Caco-2 (cell line): ENCODE measurements around the gene CRYGA. TPM values are rescaled to one million over a fixed set of nuclear protein-coding genes. Genes with fewer than 3 reads are reported as not detected.
"Not testable (repeated sequence)": the region's sequence is repeated elsewhere in the genome, so short reads cannot be mapped to it uniquely, and the experiment has no call there.

Source experiments
- BruUV-seq: library from RNA; stranded (reverse); fragments of 400-500 nt; replicated peaks from 2 replicates; lab custom pipeline; 2021; lab: Mats Ljungman, UMichigan
- CTCF ChIA-PET: fragments of 300-600 bp; sonication (Branson Sonifier 250); formaldehyde crosslinking; loops from one replicate; lab custom pipeline; 2022; ENCODE audit warnings: antibody characterized with exemption; lab: Charles Lee
- POLR2A ChIA-PET: fragments of 300-600 bp; sonication (Branson Sonifier 250); formaldehyde crosslinking; loops from one replicate; lab custom pipeline; 2022; ENCODE audit warnings: antibody characterized with exemption; lab: Charles Lee
- DNase-seq, 2 experiments: peaks; one replicate each; pipeline versions ENCODE4 v3.0.0 to v3.0.0-alpha.2; 2020 to 2022
- H3K27me3 ChIP-seq: replicated peaks from 2 replicates; pipeline ENCODE4 v1.6.0; 2011; ENCODE audit warnings: low read length; ENCODE audit not compliant: control insufficient read depth, insufficient read depth
- H3K36me3 ChIP-seq: 2 replicates; pipeline ENCODE4 v1.5.1; 2011; ENCODE audit warnings: low read length; ENCODE audit not compliant: control insufficient read depth, insufficient read depth
- H3K4me1 ChIP-seq: fragments of 250-450 bp; sonication (Bioruptor Pico); 2 replicates; pipeline ENCODE4 v1.5.1; 2020; ENCODE audit warnings: mild to moderate bottlenecking
- H3K4me3 ChIP-seq: 2 replicates; pipeline ENCODE4 v1.5.1; 2011; ENCODE audit warnings: low read depth, mild to moderate bottlenecking, control low read depth, low read length
- H3K9me3 ChIP-seq: fragments of 250-450 bp; sonication (Bioruptor Pico); 2 replicates; pipeline ENCODE4 v1.5.1; 2020; ENCODE audit warnings: mild to moderate bottlenecking, moderate library complexity
- H3K27ac Mint-ChIP-seq: one replicate; pipeline ENCODE4 v1.8.0; 2022; ENCODE audit warnings: mixed read lengths; ENCODE audit not compliant: unreplicated experiment
- H3K27me3 Mint-ChIP-seq: one replicate; pipeline ENCODE4 v1.8.0; 2022; ENCODE audit warnings: mixed read lengths; ENCODE audit not compliant: insufficient read depth, unreplicated experiment
- H3K36me3 Mint-ChIP-seq: one replicate; pipeline ENCODE4 v1.8.0; 2022; ENCODE audit warnings: mild to moderate bottlenecking, mixed read lengths; ENCODE audit not compliant: insufficient read depth, unreplicated experiment
- H3K4me1 Mint-ChIP-seq: one replicate; pipeline ENCODE4 v1.8.0; 2022; ENCODE audit warnings: low read depth, mixed read lengths; ENCODE audit not compliant: unreplicated experiment
- H3K4me3 Mint-ChIP-seq: one replicate; pipeline ENCODE4 v1.8.0; 2022; ENCODE audit warnings: mild to moderate bottlenecking, moderate library complexity, mixed read lengths; ENCODE audit not compliant: unreplicated experiment
- H3K9me3 Mint-ChIP-seq: one replicate; pipeline ENCODE4 v1.8.0; 2022; ENCODE audit warnings: mixed read lengths; ENCODE audit not compliant: unreplicated experiment
- CTCF ChIP-seq, 2 experiments: fragments of 200-600 bp in 1 of 2; IDR thresholded peaks; 1 replicate in 1 of 2; 2 replicates in 1 of 2; pipeline versions ENCODE4 v1.5.1 to v1.8.0; 2011 to 2022; ENCODE audit warnings: antibody characterized with exemption in 1 of 2, control low read depth in 1 of 2, inconsistent platforms in 1 of 2, low read depth in 1 of 2, low read length in 1 of 2, mild to moderate bottlenecking in 1 of 2, moderate library complexity in 1 of 2; ENCODE audit not compliant: insufficient read depth in 1 of 2, severe bottlenecking in 1 of 2, unreplicated experiment in 1 of 2
- intact Hi-C: fragments of 100-400 bp; cut with micrococcal nuclease; formaldehyde crosslinking; loops from one replicate; pipeline ENCODE4 v1.10.0; 2022; ENCODE audit not compliant: unreplicated experiment
- total RNA-seq: library from RNA; stranded (reverse); gene quantifications from 2 replicates; pipeline ENCODE4 v1.2.3, GENCODE V29; 2022

Gene CRYGA
- total RNA-seq, 1 experiment from 2014 or later, result not detected

- Mint-ChIP-seq H3K4me3 (no peak overlapping the region), H3K27me3 (no peaks in the 10 kb centered on the region), H3K9me3 (no peaks in the 10 kb centered on the region), H3K36me3 (peaks cover 15% of the 10 kb centered on the region), H3K27ac (peak overlapping the region; percentile 79), H3K4me1 (peaks cover 24% of the 10 kb centered on the region)
- Histone ChIP-seq H3K36me3 (no peaks in the 10 kb centered on the region), H3K9me3 (no peaks in the 10 kb centered on the region), H3K27me3 (no peaks in the 10 kb centered on the region), H3K4me1 (peaks cover 47% of the 10 kb centered on the region), H3K4me3 (no peak overlapping the region)
- DNase-seq, result no peak
- POLR2A ChIA-PET, result no interaction called here
- BruUV-seq, result no TSS peak
- TF ChIP-seq CTCF (IDR thresholded peaks at IDR 0.05; ENCODE audit: insufficient read depth in 1 of 2, low read depth in 1 of 2, low read length in 1 of 2, severe bottlenecking in 1 of 2, unreplicated experiment in 1 of 2), result no peak
- CTCF ChIA-PET, result no interaction called here
- intact Hi-C loops, result loop anchor here (2.0 kb wide), 1 partner anchor 24 kb away; no protein-coding TSS in a partner anchor
These were observed 44.5 kb downstream of the CRYGA start for GRCh38 chr2:208118918-208119317.

DNA sequence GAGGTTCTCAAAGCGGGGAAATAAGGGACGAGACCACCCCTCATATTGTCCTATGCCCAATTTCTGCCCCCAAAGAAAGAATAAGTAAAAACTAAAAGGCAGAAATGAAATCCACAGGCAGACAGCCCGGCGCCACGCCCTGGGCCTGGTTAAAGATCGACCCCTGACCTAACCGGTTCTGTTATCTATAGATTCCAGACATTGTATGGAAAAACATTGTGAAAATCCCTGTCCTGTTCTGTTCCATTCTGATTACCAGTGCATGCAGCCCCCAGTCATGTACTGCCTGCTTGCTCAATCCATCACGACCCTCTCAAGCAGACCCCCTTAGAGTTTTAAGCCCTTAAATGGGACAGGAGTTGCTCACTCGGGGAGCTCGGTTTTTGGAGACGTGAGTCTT, 46.0 kb downstream of the CRYGA start:
- intact Hi-C loops, result loop anchor here (2.0 kb wide), 2 partner anchors 13 to 15 kb away; no protein-coding TSS in a partner anchor
- H3K4me1 Mint-ChIP-seq, result peaks cover 36% of the 10 kb centered on the region
- peaks cover 15% of the 10 kb centered on the region for H3K36me3 Mint-ChIP-seq
- POLR2A ChIA-PET, H3K27me3 Mint-ChIP-seq, CTCF ChIA-PET, H3K9me3 Mint-ChIP-seq, H3K36me3 ChIP-seq, H3K9me3 ChIP-seq, BruUV-seq, H3K4me3 ChIP-seq, H3K27me3 ChIP-seq: not testable (repeated sequence)
- peak overlapping the region; percentile 79 for H3K27ac Mint-ChIP-seq
- H3K4me3 Mint-ChIP-seq, result peak overlapping the region; percentile 63
- peaks cover 62% of the 10 kb centered on the region for H3K4me1 ChIP-seq
- DNase-seq, result peak; percentile 56 to 78

DNA sequence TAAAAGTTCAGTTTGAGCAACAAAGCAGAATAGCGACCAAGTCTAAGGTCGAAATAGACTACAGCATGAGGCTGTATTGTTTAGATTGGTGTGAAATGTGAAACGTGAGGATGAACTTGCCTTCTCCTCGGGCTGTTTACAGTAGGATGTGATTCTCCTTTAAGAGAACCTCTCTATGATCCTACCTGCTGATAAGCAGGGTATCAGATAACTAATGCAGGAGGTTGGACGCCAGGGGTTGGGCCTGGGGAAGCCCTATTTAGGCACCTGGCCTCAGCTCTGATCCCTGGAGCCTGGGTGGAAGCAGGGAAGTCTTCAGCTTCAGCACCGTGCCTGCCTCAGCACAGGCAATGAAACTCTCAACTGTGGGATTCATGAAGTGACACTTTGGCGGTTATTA, 50.4 kb downstream of the CRYGA start:
- peaks cover 24% of the 10 kb centered on the region for H3K4me1 Mint-ChIP-seq
- DNase-seq, result peak; percentile 74 to 81
- ChIA-PET POLR2A (interaction anchor here (0.6 kb wide), 1 partner anchor 23 kb away, joined by 3 read pairs; no protein-coding TSS in a partner anchor), CTCF (interaction anchor here (0.7 kb wide), 2 partner anchors 11 to 62 kb away, joined by 3 to 6 read pairs; no protein-coding TSS in a partner anchor)
- Histone ChIP-seq H3K4me3 (no peak overlapping the region), H3K27me3 (no peaks in the 10 kb centered on the region), H3K36me3 (no peaks in the 10 kb centered on the region), H3K4me1 (peaks cover 42% of the 10 kb centered on the region), H3K9me3 (no peaks in the 10 kb centered on the region)
- no peaks in the 10 kb centered on the region for H3K27me3 Mint-ChIP-seq
- peaks cover 7% of the 10 kb centered on the region for H3K36me3 Mint-ChIP-seq
- H3K27ac Mint-ChIP-seq, result no peak overlapping the region
- peak overlapping the region; percentile 62 for H3K4me3 Mint-ChIP-seq
- intact Hi-C loops, result loop anchor here (1.0 kb wide), 1 partner anchor 142 kb away; the partner anchor contains the start of gene IDH1
- no peaks in the 10 kb centered on the region for H3K9me3 Mint-ChIP-seq
- BruUV-seq, result no TSS peak
- no peak for TF ChIP-seq CTCF (IDR thresholded peaks at IDR 0.05; ENCODE audit: insufficient read depth in 1 of 2, low read depth in 1 of 2, low read length in 1 of 2, severe bottlenecking in 1 of 2, unreplicated experiment in 1 of 2)

DNA sequence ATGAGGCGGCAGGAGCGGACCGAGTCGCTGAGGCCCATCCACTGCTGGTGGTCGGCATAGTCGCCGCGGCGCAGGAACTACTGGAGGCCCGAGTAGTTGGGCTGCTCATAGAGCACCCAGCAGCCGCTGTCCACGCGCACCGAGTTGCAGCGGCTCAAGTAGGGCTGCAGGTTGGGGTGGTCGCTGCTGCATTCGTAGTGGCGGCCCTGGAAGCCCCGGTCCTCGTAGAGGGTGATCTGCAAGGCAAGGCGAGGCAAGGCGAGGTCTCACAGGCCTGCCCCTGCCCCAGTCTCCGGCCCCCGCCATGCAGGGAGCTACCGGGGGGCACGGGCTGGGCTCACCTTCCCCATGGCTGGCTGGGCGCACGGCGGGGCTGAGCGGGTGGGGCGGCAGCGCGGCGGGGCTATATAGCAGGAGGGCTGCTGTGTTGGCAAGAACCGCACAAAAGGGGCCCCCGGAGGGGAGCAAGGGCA, 51.1 kb downstream of the CRYGA start:
- H3K4me3 Mint-ChIP-seq, BruUV-seq, H3K27ac Mint-ChIP-seq, H3K27me3 ChIP-seq, POLR2A ChIA-PET, CTCF ChIA-PET, H3K36me3 Mint-ChIP-seq, H3K4me3 ChIP-seq, H3K9me3 Mint-ChIP-seq, H3K27me3 Mint-ChIP-seq, H3K36me3 ChIP-seq, H3K9me3 ChIP-seq, intact Hi-C loops, DNase-seq: not testable (repeated sequence)
- H3K4me1 Mint-ChIP-seq, result peaks cover 17% of the 10 kb centered on the region
- peaks cover 35% of the 10 kb centered on the region for H3K4me1 ChIP-seq

Other genes starting within 250 kb of the CRYGA start
- gene PLEKHM3, start 138.1 kb downstream of the CRYGA start, total RNA-seq, result 8.8 and 9.3 TPM in 2 replicates
- gene CRYGD, start 39.1 kb downstream of the CRYGA start, total RNA-seq, result not detected in 2 replicates
- not detected in 2 replicates for gene CRYGC, start 33.8 kb downstream of the CRYGA start, total RNA-seq
- gene CRYGB, start 17.4 kb downstream of the CRYGA start, total RNA-seq, result not detected in 2 replicates
- gene C2orf80, start 26.4 kb upstream of the CRYGA start, total RNA-seq, result not detected in 2 replicates
- gene IDH1, start 91.5 kb upstream of the CRYGA start, total RNA-seq, result 265 and 293 TPM in 2 replicates
- gene PIKFYVE, start 102.7 kb upstream of the CRYGA start, total RNA-seq, result 27.9 and 31.2 TPM in 2 replicates
- gene PTH2R, start 243.2 kb upstream of the CRYGA start, total RNA-seq, result 0.32 and 1.3 TPM in 2 replicates